NOMO-1 (cell line): Measurements from ENCODE around the gene ACVR1.
"Not testable (repeated sequence)": the region's sequence is repeated elsewhere in the genome, so short reads cannot be mapped to it uniquely, and the experiment has no call there.

Experiments
- DNase-seq, 2 experiments: peaks; one replicate each; lab custom pipeline; 2025; ENCODE audit not compliant: unreplicated experiment in 2 of 2; lab: John Stamatoyannopoulos, UW

Gene ACVR1

DNA sequence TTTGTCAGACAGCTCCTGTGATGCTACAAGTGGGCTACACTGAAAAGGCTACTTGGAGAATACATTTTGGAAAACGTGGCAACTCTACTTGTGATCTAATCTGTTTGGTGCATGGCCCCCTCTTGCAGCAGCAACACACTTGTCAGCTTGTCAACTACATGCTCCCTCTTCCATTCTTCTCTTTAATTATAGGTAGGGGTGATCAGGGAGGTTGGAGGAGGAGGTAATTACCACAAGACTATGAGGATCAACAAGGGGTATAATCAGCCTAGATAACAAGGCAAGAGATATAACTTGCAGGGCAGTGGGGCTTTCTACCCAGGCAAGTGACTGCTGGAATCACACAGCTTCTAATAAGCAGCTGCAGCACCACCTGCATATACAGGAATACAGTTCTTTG lies 104.9 kb downstream of the ACVR1 start:
- DNase-seq, result no peak

DNA sequence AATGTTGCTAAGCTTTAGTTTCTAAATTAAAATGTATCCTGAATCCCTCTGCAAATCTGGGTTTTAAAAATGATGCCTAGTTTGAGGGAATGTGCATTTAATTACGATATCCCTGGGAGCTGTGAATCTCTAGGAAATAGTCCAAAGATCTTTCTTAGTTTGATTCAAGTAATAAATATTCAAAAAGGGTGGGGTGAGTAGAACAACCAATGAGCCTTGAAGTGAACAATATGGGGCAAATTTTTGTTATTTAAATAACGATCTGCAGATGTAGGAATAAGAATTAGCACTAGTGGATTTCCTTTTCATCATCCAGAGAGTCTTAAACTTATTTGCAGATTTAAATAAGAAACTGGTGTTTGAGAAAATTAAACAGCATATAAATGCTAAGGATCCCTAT lies 106.3 kb downstream of the ACVR1 start:
- no peak for DNase-seq

DNA sequence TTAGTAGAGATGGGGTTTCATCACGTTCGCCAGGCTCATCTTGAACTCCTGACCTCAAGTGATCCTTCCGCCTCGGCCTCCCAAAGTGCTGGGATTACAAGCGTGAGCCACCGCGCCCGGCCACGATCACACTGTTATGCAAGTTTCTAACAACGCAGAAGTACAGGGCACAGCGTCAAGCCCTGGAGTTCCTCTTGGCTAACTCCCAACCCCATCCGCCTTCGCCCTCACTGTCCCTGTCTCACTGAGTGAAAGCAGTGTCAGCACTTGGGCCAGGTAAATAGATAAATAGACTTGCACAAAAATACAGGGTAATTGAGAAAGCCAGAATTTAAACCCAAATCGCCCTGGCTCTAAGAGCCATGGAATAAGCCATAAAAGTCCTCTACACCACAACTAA lies 111.7 kb downstream of the ACVR1 start:
- DNase-seq, result no peak

DNA sequence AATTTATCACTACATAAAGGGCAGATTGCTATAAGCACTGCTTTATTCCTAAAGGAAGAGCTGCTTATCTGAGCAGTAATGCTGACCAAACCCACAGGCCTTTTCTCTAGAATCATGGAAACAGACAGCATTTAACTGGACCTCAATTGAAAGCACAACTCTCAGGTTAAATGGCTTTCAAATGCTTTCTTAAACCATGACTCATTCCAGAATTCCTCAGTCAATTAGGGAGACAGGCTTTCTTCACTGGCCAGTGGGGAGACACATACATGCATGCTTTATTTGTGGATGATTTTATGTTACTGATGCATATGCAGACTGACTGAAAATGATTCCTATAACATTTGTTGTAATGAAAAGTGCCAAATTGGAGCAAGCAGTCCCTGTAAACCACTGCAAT lies 114.6 kb downstream of the ACVR1 start:
- no peak for DNase-seq

DNA sequence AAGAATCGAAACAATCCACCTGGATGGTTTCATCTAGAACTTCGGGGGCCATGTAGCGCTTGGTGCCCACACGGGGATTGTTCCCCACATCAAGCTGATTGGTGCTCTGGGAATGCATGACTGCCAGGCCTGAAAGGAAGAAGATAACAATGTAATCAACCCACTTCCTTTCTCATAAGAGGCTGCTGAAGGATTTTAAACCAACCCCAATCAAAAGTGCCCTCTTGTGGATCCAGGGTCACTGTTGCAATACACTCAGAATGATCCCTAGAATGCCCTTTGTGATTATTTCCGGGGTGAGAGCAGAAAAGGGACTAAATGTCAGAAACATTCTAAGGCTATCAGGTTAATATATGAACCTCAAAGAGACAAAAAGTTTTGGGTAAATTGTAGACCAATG lies 115.2 kb downstream of the ACVR1 start:
- no peak for DNase-seq

DNA sequence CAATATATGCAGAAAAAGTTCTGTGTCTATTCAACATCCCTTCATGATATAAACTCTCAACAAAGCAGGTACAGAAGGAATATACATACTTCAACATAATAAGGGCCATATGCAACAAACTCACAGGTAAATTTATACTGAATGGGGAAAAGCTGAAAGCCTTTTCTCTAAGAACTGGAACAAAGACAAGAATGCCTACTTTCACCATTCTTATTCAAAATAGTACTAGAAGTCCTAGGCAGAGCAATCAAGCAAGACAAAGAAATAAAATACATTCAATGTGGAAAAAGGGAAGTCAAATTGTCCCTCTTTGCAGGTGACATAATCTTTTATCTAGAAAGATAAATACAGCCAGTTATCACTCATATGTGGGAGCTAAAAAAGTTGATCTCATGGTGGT lies 116.3 kb downstream of the ACVR1 start:
- DNase-seq, result no peak

DNA sequence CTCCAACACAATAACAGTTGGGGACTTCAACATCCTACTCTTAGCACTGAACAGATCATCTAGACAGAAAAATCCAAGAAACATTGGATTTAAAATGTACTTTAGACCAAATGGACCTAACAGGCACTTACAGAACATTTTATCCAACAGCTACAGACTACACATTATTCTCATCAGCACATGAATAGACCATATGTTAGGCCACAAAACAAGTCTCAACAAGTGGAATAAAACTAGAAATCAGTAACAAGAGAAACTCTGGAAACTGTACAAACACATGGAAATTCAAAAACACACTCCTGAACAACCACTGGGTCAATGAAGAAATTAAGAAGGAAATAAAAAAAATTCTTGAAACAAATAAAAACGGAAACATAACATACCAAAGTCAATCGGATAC lies 117.5 kb downstream of the ACVR1 start:
- no peak for DNase-seq

DNA sequence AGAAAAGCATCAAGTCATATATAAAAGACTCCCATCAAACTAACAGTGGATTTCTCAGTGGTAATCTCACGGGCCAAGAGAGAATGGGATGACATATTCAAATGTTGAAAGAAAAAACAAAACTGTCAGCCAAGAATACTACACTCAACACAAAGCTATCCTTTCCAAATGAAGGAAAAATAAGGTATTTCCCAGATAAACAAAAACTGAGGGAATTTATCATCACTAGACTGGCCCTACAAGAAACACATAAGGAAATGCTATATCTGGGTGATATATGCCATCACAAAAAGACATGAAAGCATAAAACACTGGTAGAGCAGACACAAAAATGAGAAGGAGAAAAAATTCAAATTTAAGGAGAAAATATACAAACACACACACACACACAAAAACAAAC lies 118.6 kb downstream of the ACVR1 start:
- DNase-seq, result no peak

DNA sequence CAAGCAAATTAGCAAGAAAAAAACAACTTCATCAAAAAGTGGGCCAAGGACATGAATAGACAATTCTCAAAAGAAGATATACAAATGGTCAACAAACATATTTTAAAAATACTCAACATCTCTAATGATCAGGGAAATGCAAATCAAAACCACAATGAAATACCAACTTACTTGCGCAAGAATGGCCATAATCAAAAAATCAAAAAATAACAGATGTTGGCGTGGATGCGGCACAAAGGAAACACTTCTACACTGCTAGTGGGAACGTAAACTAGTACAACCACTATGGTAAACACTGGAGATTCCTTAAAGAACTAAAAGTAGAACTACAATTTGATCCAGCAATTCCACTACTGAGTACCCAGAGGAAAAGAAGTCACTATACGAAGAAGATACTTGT lies 119.7 kb downstream of the ACVR1 start:
- DNase-seq, result not testable (repeated sequence)

DNA sequence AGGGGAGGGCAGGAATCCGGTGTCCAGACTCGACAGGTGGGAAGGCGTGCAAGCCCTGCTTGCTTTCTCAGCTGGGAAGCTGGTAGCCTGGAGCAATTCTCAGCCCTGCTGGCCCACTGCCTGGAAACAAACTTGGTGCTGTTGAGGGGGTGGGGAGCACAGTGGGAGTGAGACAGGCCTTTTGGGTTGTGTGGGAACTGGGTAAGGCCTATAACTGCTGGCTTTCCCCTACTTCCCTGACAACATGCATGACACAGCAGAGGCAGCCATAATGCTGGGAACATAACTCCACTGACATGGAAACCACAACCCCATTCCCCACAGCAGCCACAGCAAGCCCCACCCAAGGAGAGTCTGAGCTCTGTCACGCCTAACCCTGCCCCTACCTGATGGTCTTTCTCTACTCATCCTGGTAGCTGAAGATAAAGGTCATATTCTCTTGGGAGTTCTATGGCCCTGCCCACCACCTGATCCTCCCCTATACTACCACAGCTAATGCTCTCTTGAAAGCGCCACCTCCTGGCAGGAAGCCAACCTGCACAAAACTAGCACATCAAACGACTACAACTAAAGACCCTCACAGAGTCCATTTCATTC lies 124.6 kb downstream of the ACVR1 start:
- no peak for DNase-seq

DNA sequence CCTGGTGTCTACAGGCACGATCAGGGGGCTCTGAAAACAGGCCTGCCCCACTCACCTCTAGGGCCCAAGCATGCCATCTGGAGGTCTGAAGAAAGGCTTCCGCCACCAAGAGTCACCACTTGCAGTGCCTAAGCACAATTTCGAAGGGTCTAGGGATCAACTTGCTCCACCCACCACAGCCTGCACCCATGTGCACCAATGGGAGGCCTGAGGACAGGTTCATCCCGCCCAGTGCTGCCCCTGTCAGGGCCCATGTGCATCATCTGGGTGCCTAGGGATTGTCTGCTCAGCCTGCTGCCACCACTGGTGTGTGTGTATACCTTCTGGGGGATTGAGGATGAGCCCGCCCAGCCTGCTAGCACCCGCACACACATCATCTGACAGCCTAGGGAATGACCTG lies 126.4 kb downstream of the ACVR1 start:
- no peak for DNase-seq

DNA sequence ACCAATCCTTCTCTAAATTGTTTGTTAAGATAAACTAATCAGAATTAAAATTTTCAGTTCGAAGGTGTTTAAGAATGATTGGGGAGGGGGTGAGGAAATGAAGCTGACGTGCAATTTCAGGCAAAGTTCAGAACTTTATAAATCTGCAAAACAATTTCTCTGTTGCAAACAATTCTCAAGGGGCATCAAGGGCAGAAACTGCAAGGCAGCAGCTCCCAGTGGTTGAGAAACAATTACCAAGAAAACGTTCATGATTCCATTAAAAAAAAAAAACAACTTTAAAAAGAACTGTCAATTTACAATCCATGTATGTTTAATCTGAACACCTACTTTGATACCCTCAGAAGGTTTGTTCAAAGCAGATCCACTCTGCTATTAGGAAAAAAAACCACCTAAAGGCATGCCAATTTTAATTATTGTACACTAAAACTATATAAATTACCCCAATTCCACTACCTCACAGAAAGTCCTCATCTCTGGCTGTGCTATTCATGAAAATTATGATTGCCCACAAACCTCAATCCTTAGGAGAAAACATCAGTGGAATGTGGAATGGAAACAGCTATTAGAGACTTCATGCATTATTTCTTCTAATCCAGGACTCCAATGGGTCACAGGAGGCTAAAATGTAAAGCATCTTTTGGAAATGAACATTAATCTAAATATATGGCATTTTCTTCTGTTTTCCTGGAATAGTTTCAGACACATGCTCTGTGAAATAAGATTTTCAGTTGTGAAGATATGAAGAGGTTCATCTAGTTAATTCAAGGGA lies 127.6 kb downstream of the ACVR1 start:
- DNase-seq, result no peak

DNA sequence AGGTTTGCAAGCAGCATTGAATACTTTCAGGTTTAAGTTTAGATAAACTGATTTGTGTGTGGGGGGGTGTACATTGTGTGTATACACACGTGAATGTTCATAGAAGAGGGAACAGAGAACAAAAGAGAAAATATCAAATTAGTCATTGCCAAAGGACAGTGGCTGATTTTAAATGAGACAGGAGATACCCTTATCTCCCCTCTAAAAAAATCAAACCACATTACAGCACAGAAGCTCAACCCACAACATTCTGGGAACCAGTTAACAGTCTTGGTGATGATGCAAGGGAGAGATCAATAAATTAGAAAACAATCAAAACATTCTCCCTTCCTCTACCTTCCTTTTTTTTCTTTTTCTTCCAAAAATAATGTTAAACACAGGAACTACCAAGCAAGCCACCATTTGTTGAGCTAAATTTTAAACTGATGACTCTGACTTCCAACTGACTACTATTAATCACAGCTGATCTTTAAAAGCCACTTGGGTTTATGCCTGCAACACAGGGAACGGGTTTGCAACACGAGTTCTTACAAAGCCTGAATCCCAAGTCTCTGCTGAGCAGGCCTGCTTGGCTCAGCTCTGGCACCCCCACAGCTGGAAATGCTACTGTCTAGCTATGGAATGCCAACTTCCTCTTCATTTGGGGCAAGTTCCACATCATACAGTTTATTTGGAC lies 128.3 kb downstream of the ACVR1 start:
- DNase-seq, result no peak

DNA sequence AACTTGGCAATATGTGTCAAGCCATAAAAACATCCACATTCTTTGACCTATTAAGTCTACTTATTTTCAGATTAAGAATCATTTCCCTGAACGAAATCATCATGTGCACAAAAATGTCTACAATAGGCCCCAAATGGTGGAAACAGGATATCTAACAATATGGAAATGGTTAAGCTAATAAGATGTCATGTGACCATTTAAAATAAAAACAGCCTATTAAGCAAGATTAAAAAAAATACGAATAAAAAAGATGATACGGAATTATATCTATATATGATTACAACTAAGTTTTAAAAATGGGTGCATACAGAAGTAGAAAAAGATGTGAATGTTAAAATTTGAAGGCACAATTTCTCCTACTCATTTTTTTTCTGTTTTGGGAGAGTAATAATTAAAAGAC lies 128.8 kb downstream of the ACVR1 start:
- no peak for DNase-seq

DNA sequence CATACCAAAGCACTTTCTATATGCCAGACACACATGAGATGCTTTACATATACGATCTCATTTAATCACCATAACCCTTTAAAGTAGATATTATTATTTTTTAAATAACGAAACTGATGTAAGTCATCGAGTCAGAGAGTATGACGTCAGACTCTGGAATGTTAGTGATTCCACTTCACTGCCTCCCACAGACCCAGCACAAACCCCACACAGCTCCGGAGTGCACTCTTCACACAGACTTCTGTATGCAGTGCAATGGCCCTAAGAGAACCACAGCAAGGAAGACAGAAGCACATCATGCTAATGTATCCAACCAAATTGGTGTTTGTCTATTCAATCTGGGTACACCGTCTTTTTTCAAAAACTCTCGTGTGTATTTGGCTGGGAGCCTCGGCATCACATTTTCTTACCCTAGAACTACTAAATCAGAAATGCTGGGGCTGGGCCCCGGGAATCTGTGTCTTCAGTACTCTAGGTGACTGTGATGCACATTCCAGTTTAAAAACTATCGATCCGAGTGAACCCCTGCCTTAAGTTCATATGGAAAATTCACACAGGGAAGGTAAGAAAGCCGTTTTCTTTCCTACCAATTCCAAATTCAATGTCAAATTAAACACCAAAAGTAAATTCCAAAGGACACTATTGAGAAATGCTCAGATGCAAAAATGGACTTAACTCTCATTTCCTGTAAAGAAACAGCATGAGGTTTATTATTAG lies 129.7 kb downstream of the ACVR1 start:
- no peak for DNase-seq

DNA sequence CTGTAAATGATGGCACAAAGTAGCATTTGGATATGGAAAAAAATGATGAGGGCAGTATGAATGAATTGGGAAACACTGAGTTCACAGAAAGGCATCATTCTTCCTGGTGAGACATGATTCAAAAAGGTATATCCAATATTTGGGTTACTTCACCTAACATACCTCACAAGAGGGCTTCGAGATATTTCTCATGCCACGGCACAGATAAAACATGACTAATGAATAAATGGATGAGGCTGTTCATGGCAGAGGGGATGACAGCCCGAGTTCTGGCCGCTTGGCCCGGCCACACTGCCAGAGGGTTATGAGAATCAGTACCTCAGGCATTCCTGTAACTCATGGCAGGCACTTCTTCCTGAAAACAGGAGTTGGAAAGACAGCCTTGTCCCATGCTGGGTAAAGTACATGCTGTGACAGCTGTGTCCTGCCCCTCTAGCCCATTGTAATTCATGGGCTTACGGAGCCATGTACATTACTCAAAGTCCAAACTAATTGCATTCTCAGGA lies 131.5 kb downstream of the ACVR1 start:
- DNase-seq, result no peak

DNA sequence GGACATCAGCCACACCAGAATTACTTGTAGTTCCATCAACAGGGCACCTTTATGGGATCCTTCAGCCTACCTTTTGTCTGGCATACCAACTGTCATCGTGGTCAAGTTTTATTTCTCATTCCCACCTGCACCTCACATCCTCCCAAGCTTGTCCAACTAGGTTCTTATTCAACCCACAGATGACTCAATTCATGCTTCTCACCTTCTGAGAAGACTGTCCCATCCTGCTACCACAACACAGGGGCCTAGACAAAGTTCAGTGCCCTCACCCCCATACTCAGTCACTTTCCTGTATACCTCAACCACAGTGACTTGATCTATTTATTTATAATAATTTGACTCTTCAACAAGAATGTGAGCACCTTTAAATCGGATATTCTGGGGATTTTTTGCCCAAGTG lies 133.1 kb downstream of the ACVR1 start:
- no peak for DNase-seq

DNA sequence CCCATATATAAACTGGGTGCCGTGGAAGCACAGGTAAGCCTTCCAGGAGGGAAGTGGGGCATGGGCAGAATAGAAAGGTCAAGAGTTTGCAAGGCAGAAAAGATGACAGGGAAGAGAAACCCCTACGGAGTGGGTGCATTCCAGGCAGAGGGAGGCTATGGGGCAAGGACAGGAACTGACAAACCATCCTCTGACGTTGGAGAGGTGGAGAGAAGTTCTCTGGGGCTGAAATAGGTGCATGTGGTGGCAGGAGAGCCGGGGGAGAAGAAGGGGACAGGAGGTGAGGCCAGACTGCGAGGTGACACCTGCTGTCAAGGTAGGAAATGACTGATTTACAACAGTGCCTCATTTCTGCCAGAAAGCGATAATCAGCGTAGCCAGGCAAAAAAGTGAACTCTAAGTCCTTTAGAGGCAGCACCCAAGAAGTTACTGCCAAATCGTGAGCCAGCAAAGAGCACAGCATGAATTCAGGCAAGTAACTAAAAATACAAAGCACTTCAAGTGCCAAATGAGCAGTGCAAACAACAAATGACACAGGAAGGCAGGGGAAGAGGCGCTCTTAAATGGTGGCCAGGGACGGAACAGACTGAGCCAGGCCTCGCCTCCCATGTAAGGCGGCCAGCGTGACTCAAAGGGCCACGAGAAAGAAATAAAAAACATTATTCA lies 134.2 kb downstream of the ACVR1 start:
- DNase-seq, result no peak

DNA sequence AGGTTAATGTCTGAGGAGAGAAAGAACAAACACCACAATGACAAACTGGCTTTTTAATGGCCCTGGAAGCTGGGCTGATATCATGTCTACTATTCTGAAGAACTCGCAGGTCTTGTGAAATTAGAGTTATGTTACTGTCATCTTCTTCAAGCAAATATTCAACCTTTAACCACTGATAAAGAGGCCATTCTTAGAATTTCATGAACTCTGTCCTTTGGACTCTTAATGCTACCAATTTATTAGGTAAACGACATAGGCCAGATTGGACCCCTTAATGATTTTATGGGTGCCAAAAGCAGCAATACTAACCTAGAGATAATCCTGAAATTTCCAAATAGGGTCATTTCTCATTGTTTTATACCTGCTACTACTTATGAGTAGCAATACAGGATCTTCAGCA lies 138.5 kb downstream of the ACVR1 start:
- DNase-seq, result no peak

DNA sequence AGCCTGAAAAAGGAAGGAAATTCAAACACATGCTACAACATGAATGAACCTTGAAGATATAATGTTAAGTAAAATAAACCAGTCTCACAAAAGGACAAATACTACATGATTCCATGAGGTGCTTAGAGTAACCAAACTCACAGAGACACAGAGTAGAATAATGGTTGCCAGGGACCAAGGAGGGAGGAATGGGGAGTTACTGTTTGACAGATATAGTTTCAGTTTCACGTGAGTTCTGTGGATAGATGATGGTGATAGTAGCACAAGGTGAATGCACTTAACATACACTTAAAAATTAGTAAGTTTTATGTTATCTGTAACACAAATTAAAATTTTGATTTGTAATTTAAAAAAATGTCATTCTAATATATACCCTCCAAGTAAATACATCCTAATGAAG lies 140.6 kb downstream of the ACVR1 start:
- DNase-seq, result no peak

DNA sequence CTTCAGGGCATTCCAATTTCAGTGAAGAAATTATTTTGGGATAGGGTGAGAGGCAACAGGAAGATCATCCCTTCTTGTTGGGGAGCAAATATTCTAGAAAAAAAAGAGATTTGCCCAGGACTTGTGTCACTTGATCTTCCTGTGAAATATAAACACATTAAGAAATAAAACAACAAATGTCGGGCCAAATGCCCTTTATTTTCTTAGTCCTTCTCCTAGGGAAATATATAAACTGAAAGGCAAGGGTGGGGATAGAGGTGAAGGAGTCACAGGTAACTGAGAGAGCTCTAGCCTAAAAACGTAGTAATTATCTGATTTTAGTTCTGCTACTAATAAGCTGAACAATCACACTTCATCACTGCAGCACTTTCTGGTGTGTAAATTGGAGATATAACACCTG lies 142.9 kb downstream of the ACVR1 start:
- DNase-seq, result no peak
